Coronary artery (tissue), 2 donors: ENCODE results near the gene SLC17A4.

Experiments
- DNase-seq: peaks from one replicate; pipeline ENCODE4 v3.0.0-alpha.2; 2017; ENCODE audit warnings: low spot score
- H3K27ac ChIP-seq, 2 donors: fragments of 200-600 bp; sonication (generic); one replicate each; pipeline ENCODE4 v1.5.1; 2016 to 2019
- H3K4me3 ChIP-seq: fragments of 200-600 bp; sonication (generic); 2 replicates; pipeline ENCODE4 v1.5.1; 2016; ENCODE audit warnings: mild to moderate bottlenecking, moderate library complexity
- CTCF ChIP-seq: fragments of 200-600 bp; sonication (generic); IDR thresholded peaks from one replicate; pipeline ENCODE4 v1.5.1; 2019; ENCODE audit warnings: antibody characterized with exemption

SLC17A4 gene

DNA sequence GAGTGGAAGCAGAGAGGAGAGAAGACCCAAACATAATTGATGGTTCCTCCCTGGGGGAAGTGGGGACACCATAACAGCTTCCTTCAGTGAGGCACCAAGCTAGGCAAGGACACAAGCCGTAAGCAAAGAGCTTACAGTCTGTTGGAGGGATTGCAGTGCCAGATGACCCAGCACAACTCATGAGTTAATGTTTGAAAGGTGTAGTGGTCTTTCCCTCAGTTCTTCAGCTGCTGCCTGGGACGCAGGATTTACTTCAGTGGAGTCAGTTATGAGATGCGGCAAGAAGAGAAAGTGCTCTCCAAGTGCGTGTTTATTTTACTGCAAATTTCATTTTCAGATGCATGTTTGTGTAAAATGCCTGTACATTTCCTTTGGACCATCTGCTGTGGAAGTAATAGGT lies 38.7 kb upstream of the SLC17A4 start:
- no peak for DNase-seq
- Histone ChIP-seq H3K4me3 (no peak overlapping the region), H3K27ac (no peak overlapping the region)
- TF ChIP-seq CTCF = no peak

DNA sequence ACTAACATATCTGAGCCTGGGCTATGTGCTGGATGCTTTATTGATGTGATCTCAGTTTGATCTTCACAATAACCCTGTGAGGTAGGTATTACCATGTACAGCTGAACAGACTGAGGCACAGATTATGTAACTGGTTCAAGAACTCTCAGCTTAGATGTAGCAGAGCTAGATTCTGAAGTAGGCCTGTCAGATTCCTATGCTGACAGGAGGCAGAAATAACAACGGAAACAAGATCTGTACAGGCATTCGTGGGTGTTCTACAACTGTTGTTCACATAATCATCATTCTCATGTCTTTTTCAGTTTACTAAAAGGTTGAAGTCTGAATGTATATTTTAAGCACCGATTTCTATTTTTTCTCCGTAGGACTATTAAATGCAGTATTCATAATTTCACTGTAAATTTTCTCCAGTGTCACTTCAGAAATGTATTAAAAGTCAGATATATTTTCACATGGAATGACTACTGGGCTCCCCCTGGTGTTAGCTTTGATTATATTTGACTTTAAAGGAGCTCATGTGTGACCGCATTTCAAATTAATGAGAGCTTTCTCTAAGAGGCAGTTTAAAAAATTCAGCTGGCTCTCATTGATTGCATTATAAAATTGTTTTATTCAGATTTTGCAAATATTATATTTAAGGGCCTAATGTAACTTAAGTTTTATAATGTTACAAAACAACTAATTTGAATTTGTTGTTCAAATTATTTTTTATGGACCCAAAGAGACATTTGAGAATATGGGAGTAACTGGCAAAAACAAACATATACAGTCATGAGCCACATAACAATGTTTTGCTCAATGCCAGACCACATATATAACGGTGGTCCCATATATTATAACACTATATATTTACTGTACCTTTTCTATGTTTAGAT lies 36.4 kb upstream of the SLC17A4 start:
- no peak overlapping the region for H3K4me3 ChIP-seq
- H3K27ac ChIP-seq = no peak overlapping the region
- no peak for DNase-seq
- peak; percentile 35 for TF ChIP-seq CTCF

GRCh38 chr6:25726122-25726911 lies 28.2 kb upstream of the SLC17A4 start:
- no peak for TF ChIP-seq CTCF
- no peak overlapping the region for H3K4me3 ChIP-seq
- H3K27ac ChIP-seq = no peak overlapping the region
- DNase-seq = no peak

DNA sequence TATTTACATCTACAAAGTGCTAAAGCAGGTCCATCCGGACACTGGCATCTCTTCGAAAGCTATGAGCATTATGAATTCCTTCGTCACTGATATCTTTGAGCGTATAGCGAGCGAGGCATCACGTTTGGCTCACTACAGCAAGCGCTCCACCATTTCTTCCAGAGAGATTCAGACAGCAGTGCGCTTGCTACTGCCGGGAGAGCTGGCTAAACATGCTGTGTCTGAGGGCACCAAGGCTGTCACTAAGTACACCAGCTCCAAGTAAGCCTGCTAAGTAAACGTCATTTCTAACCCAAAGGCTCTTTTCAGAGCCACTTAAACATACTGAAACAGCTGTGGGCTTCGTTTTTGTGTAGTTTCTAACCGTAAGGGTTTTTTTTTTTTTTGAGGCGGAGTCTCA lies 27.5 kb upstream of the SLC17A4 start:
- TF ChIP-seq CTCF = no peak
- Histone ChIP-seq H3K4me3 (no peak overlapping the region), H3K27ac (no peak overlapping the region)
- DNase-seq = no peak

DNA sequence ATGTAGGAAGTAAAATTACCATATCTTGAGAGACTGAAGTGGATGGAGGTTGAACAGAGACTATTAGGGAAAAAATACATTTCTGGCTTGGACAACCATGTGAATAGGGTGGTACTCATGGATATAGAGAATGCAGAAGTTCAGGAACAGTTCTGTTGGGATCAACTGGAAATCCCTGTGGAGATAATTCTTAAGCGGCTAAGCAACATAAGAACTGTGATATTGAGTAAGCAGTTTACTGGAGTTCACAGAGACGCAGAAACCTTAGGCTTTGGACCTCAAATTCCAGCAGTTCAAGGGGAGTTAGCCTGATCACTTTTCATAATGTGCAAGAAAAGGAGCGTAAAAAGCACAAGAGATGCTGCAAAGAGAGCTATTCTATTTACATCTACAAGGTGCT lies 23.6 kb upstream of the SLC17A4 start:
- TF ChIP-seq CTCF = no peak
- Histone ChIP-seq H3K27ac (no peak overlapping the region), H3K4me3 (no peak overlapping the region)

DNA sequence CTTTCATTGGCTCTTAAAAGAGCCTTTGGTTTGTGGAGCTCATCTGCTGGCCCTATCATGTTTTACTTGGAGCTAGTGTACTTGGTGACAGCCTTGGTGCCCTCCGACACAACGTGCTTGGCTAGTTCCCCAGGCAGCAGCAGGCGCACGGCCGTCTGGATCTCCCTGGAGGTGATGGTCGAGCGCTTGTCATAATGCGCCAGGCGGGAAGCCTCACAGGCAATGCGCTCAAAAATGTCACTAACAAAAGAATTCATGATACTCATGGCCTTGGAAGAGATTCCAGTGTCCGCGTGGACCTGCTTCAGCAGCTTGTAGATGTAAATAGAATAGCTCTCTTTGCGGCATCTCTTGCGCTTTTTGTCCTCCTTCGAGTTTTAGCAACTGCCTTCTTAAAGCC lies 22.8 kb upstream of the SLC17A4 start:
- H3K27ac ChIP-seq = no peak overlapping the region
- DNase-seq = no peak
- TF ChIP-seq CTCF = no peak
- H3K4me3 ChIP-seq = no peak overlapping the region

More for the DNA sequence above, 23.6 kb upstream of the SLC17A4 start:
- no peak for DNase-seq
